Adrenal gland (tissue), 5 donors: ENCODE data around the gene MTMR11.

Experiments used
- CTCF ChIP-seq, 6 experiments: fragments of 450-650 bp in 4 of 6; fragments of 200-600 bp in 2 of 6; sonication (generic) in 1 of 6; IDR thresholded peaks; 1 replicate in 5 of 6; 2 replicates in 1 of 6; pipeline versions ENCODE4 v1.5.1 to v1.8.0; 2016 to 2021; ENCODE audit warnings: antibody characterized with exemption in 6 of 6, mild to moderate bottlenecking in 2 of 6, moderate library complexity in 1 of 6
- POLR2A ChIP-seq, 2 donors: fragments of 450-650 bp; IDR thresholded peaks; one replicate each; pipeline ENCODE4 v1.6.1; 2017; ENCODE audit warnings: antibody characterized with exemption in 2 of 2, mild to moderate bottlenecking in 2 of 2, moderate library complexity in 1 of 2
- donor health status: DM: no; HTN: no; CAD: no.

GRCh38 chr1:149972547-149972946 lies 35.9 kb upstream of the MTMR11 start:
- no peak for TF ChIP-seq POLR2A (IDR thresholded peaks at IDR 0.05)
- TF ChIP-seq CTCF (IDR thresholded peaks at IDR 0.05) = no peak
